ENCODE data around the gene TTC39C.

GRCh38 chr18:24065906-24066305, 51.4 kb downstream of the TTC39C start:
- no peak for TF ChIP-seq POLR2A (IDR thresholded peaks at IDR 0.05; ENCODE audit: low read depth, low read length)
- TF ChIP-seq, protein P1, sequence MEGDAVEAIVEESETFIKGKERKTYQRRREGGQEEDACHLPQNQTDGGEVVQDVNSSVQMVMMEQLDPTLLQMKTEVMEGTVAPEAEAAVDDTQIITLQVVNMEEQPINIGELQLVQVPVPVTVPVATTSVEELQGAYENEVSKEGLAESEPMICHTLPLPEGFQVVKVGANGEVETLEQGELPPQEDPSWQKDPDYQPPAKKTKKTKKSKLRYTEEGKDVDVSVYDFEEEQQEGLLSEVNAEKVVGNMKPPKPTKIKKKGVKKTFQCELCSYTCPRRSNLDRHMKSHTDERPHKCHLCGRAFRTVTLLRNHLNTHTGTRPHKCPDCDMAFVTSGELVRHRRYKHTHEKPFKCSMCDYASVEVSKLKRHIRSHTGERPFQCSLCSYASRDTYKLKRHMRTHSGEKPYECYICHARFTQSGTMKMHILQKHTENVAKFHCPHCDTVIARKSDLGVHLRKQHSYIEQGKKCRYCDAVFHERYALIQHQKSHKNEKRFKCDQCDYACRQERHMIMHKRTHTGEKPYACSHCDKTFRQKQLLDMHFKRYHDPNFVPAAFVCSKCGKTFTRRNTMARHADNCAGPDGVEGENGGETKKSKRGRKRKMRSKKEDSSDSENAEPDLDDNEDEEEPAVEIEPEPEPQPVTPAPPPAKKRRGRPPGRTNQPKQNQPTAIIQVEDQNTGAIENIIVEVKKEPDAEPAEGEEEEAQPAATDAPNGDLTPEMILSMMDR (IDR thresholded peaks at IDR 0.05; ENCODE audit: extremely low read depth in 1 of 2, insufficient read depth in 1 of 2, low read depth in 1 of 2, low read length in 2 of 2) = no peak
- no peak for TF ChIP-seq EZH2 (IDR thresholded peaks at IDR 0.05; ENCODE audit: borderline replicate concordance, low read depth, low read length, severe bottlenecking)
- no peak for TF ChIP-seq POLR2AphosphoS5 (IDR thresholded peaks at IDR 0.05; ENCODE audit: insufficient read depth, low read depth, low read length)
- no peak for TF ChIP-seq GATA2 (IDR thresholded peaks at IDR 0.05; ENCODE audit: insufficient read depth, insufficient read length, low read depth, low read length)
